ENCODE measurements around the gene SAMMSON. TPM values are rescaled to one million over a fixed set of nuclear protein-coding genes. Genes with fewer than 3 reads are reported as not detected.

Gene SAMMSON
- total and polyA plus RNA-seq, 9 of the 15 experiments (the other 6 are each of a cell fraction or from before 2014, with no cell fraction given), result 0.65 to 4.4 (median 1.9) TPM

DNA sequence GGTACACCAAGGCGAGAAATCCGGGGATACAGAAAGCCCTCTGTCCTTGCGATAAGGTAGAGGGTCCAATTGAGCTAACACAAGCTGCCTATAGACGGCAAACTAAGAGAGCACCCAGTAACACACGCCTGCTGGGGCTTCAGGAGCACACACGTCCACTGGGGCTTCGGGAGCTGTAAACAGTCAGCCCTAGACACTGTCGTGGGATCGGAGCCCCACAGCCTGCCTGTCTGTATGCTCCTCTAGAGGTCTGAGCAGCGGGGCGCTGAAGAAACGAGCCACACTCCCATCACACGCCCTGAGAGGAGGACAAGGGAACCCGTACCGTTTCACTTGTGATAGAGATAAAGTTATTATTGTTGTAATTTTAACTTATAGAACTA is 486 bp downstream of the SAMMSON start:
- Histone ChIP-seq H3K9ac (ENCODE audit: insufficient read depth in 1 of 2, low read depth in 2 of 2, low read length in 2 of 2) (peak overlapping the region; percentile 75 to 93), H3K27ac (ENCODE audit: extremely low read depth, low read depth, low read length) (peak overlapping the region; percentile 79), H3K4me1 (replicated peaks in 1 of 2; ENCODE audit: control insufficient read depth in 2 of 2, insufficient read depth in 2 of 2, low read length in 2 of 2) (peaks cover 0 to 5% of the 10 kb centered on the region in 2 experiments; a peak in 2 of 5 replicates), H3K4me3 (peak overlapping the region; percentile 53), H3K27me3 (ENCODE audit: control insufficient read depth in 2 of 2, insufficient read depth in 2 of 2, low read length in 2 of 2) (no peaks in the 10 kb centered on the region), H3K9me1 (ENCODE audit: control insufficient read depth, insufficient read depth, low read length) (no peaks in the 10 kb centered on the region), H3K36me3 (ENCODE audit: control insufficient read depth, insufficient read depth, low read length) (no peaks in the 10 kb centered on the region), H2AFZ (ENCODE audit: low read depth, low read length) (peak overlapping the region; percentile 82), H3K9me3 (replicated peaks; ENCODE audit: control insufficient read depth, insufficient read depth, low read depth, low read length) (no peaks in the 10 kb centered on the region; the same call in 1 of the 2 replicates), H3K79me2 (ENCODE audit: control insufficient read depth, insufficient read depth, low read length) (no peaks in the 10 kb centered on the region), H3K4me2 (ENCODE audit: insufficient read depth, low read length) (peak overlapping the region; percentile 85), H4K20me1 (replicated peaks; ENCODE audit: control insufficient read depth, insufficient read depth, low read length) (no peaks in the 10 kb centered on the region)
- CTCF ChIA-PET (ENCODE audit: low intra/inter-chr PET ratio), result no interaction called here
- DNase-seq (ENCODE audit: extremely low read depth in 1 of 4, low spot score in 3 of 4) (peak in 2 of 4 experiments; percentile 10 to 64), ATAC-seq (peak; percentile 81), FAIRE-seq (peak; percentile 42)
- BruUV-seq (replicated peaks), result TSS peak; percentile 78
- intact Hi-C loops (cut with micrococcal nuclease), result no loop called here
- under 1% methylated on average over 15 of the region's 15 CpGs for WGBS (ENCODE audit: insufficient coverage, low coverage, missing lambda C conversion rate)
- POLR2A ChIA-PET, result interaction anchor here (0.6 to 3.3 kb wide), 6 partner anchors 9 to 347 kb away, joined by 3 to 8 read pairs (median 3); no protein-coding TSS in a partner anchor
- in situ Hi-C loops (cut with MboI), result no loop called here
- TF ChIP-seq, protein P1, sequence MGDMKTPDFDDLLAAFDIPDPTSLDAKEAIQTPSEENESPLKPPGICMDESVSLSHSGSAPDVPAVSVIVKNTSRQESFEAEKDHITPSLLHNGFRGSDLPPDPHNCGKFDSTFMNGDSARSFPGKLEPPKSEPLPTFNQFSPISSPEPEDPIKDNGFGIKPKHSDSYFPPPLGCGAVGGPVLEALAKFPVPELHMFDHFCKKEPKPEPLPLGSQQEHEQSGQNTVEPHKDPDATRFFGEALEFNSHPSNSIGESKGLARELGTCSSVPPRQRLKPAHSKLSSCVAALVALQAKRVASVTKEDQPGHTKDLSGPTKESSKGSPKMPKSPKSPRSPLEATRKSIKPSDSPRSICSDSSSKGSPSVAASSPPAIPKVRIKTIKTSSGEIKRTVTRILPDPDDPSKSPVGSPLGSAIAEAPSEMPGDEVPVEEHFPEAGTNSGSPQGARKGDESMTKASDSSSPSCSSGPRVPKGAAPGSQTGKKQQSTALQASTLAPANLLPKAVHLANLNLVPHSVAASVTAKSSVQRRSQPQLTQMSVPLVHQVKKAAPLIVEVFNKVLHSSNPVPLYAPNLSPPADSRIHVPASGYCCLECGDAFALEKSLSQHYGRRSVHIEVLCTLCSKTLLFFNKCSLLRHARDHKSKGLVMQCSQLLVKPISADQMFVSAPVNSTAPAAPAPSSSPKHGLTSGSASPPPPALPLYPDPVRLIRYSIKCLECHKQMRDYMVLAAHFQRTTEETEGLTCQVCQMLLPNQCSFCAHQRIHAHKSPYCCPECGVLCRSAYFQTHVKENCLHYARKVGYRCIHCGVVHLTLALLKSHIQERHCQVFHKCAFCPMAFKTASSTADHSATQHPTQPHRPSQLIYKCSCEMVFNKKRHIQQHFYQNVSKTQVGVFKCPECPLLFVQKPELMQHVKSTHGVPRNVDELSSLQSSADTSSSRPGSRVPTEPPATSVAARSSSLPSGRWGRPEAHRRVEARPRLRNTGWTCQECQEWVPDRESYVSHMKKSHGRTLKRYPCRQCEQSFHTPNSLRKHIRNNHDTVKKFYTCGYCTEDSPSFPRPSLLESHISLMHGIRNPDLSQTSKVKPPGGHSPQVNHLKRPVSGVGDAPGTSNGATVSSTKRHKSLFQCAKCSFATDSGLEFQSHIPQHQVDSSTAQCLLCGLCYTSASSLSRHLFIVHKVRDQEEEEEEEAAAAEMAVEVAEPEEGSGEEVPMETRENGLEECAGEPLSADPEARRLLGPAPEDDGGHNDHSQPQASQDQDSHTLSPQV (IDR thresholded peaks at IDR 0.05), result 0 out of 2 replicates have a peak, but pooled peaks have one; percentile 8
- TF ChIP-seq TRIM28 (IDR thresholded peaks at IDR 0.05), result no peak
- TF ChIP-seq, protein P2, sequence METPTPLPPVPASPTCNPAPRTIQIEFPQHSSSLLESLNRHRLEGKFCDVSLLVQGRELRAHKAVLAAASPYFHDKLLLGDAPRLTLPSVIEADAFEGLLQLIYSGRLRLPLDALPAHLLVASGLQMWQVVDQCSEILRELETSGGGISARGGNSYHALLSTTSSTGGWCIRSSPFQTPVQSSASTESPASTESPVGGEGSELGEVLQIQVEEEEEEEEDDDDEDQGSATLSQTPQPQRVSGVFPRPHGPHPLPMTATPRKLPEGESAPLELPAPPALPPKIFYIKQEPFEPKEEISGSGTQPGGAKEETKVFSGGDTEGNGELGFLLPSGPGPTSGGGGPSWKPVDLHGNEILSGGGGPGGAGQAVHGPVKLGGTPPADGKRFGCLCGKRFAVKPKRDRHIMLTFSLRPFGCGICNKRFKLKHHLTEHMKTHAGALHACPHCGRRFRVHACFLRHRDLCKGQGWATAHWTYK (CRISPR knock-in tag; IDR thresholded peaks at IDR 0.05), result 0 out of 2 replicates have a peak, but pooled peaks have one; percentile 5
- TF ChIP-seq POLR3A (IDR thresholded peaks at IDR 0.05; ENCODE audit: borderline replicate concordance, extremely low read depth, insufficient read depth, insufficient read length), result no peak
- no peak for TF ChIP-seq ZNF316 (IDR thresholded peaks at IDR 0.05)
- no peak for TF ChIP-seq NR4A1 (CRISPR knock-in tag; IDR thresholded peaks at IDR 0.05)
- 0 out of 2 replicates have a peak, but pooled peaks have one; percentile 2 for TF ChIP-seq NR4A1 (tag; IDR thresholded peaks at IDR 0.05)
- TF ChIP-seq CTBP1 (IDR thresholded peaks at IDR 0.05; ENCODE audit: borderline replicate concordance), result no peak
- no peak for TF ChIP-seq RAD21 (CRISPR knock-in tag; conservative IDR thresholded peaks at IDR 0.05 in 1 of 2, IDR thresholded peaks at IDR 0.05 in 1 of 2)
- no peak for TF ChIP-seq L3MBTL2 (IDR thresholded peaks at IDR 0.05)
- no peak for TF ChIP-seq IRF2 (CRISPR knock-in tag; IDR thresholded peaks at IDR 0.05)
- TF ChIP-seq BCOR (IDR thresholded peaks at IDR 0.05), result no peak
- TF ChIP-seq ZNF589 (CRISPR knock-in tag; IDR thresholded peaks at IDR 0.05; ENCODE audit: low read depth), result no peak
- no peak for TF ChIP-seq SRSF3 (IDR thresholded peaks at IDR 0.05; ENCODE audit: insufficient read depth, low read length)
- no peak for TF ChIP-seq ZBTB7A (IDR thresholded peaks at IDR 0.05; ENCODE audit: borderline replicate concordance, control insufficient read depth, low read depth, low read length)
- no peak for TF ChIP-seq SOX6 (IDR thresholded peaks at IDR 0.05)

Measured in K562 (cell line).